ENCODE results near the gene PYROXD2.

Gene PYROXD2

DNA sequence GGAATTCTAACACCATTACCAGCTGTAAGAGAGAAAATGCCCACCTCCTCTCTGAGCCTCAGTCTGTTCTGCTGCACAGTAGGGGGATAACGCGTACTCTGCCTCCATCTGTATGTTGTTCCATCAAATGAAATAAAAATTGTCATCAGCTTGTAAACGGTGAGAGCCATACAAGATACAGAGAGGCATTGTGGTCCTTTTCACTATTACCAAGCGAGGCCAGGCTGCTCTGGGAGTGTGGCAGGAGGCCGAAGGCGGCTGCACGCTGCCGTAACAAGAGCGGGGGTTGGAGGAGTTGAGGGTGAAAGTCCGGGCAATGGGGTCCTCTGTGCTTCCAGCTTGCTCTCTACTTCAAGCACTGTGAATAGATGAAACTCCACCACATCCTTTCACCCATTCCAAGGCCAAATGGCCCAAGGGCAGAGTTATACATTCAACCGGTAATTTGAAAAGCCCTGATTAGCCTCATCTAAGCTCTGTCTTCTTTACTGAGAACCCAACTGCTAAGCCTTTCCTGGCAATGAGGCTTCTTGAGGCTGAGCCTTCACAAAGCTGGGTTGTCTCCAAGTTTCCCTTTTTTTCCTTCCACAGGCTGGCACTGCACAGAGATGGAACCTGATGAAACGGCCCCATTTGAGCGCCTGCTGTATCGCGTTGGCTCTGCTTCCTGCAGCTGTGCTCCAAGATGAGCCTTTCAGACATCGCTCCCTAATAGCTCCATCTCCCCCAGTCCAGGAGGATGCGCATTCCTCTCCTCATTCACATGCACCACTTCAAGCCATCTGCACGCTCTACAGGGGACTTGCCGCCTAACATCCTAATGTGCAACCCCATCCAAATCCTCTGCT, 47.2 kb downstream of the PYROXD2 start:
- no peaks in the 10 kb centered on the region for H3K36me3 ChIP-seq (ENCODE audit: control insufficient read depth, insufficient read depth, low read length)
- no peaks in the 10 kb centered on the region for H3K27me3 ChIP-seq (ENCODE audit: control insufficient read depth, insufficient read depth, low read length, poor library complexity, severe bottlenecking)
- H3K27ac ChIP-seq (ENCODE audit: insufficient read depth, low read depth, low read length, poor library complexity, severe bottlenecking) = no peak overlapping the region
- H3K4me1 ChIP-seq (ENCODE audit: control insufficient read depth, insufficient read depth, low read length) = peaks cover 6% of the 10 kb centered on the region
- no peaks in the 10 kb centered on the region for H3K9me3 ChIP-seq (ENCODE audit: control insufficient read depth, low read length)
- 89 to 91% methylated on average over 19 of the region's 19 CpGs for WGBS, 2 experiments
- H3K4me3 ChIP-seq (ENCODE audit: insufficient read depth, low read depth, low read length) = no peak overlapping the region

- Histone ChIP-seq H3K4me1 (ENCODE audit: control insufficient read depth, insufficient read depth, low read length) (peaks cover 12% of the 10 kb centered on the region), H3K4me3 (ENCODE audit: insufficient read depth, low read depth, low read length) (no peak overlapping the region), H3K27ac (ENCODE audit: insufficient read depth, low read depth, low read length, poor library complexity, severe bottlenecking) (no peak overlapping the region), H3K36me3 (ENCODE audit: control insufficient read depth, insufficient read depth, low read length) (no peaks in the 10 kb centered on the region), H3K27me3 (ENCODE audit: control insufficient read depth, insufficient read depth, low read length, poor library complexity, severe bottlenecking) (no peaks in the 10 kb centered on the region), H3K9me3 (ENCODE audit: control insufficient read depth, low read length) (no peaks in the 10 kb centered on the region)
- WGBS, 2 experiments = 90 to 93% methylated on average over 6 of the region's 6 CpGs
Observed at GRCh38 chr10:98366062-98366530, 48.9 kb downstream of the PYROXD2 start.

GRCh38 chr10:98365406-98366061, 49.4 kb downstream of the PYROXD2 start:
- Histone ChIP-seq H3K27ac (ENCODE audit: insufficient read depth, low read depth, low read length, poor library complexity, severe bottlenecking) (no peak overlapping the region), H3K4me1 (ENCODE audit: control insufficient read depth, insufficient read depth, low read length) (peaks cover 14% of the 10 kb centered on the region), H3K4me3 (ENCODE audit: insufficient read depth, low read depth, low read length) (no peak overlapping the region), H3K36me3 (ENCODE audit: control insufficient read depth, insufficient read depth, low read length) (no peaks in the 10 kb centered on the region), H3K27me3 (ENCODE audit: control insufficient read depth, insufficient read depth, low read length, poor library complexity, severe bottlenecking) (no peaks in the 10 kb centered on the region), H3K9me3 (ENCODE audit: control insufficient read depth, low read length) (no peaks in the 10 kb centered on the region)
- 91% methylated on average over 18 of the region's 18 CpGs for WGBS, 2 experiments

- no peaks in the 10 kb centered on the region for H3K27me3 ChIP-seq (ENCODE audit: control insufficient read depth, insufficient read depth, low read length, poor library complexity, severe bottlenecking)
- H3K36me3 ChIP-seq (ENCODE audit: control insufficient read depth, insufficient read depth, low read length) = no peaks in the 10 kb centered on the region
- H3K9me3 ChIP-seq (ENCODE audit: control insufficient read depth, low read length) = no peaks in the 10 kb centered on the region
- WGBS, 2 experiments = 96% methylated on average over 9 of the region's 9 CpGs
- no peak overlapping the region for H3K4me3 ChIP-seq (ENCODE audit: insufficient read depth, low read depth, low read length)
- H3K4me1 ChIP-seq (ENCODE audit: control insufficient read depth, insufficient read depth, low read length) = peaks cover 10% of the 10 kb centered on the region
- no peak overlapping the region for H3K27ac ChIP-seq (ENCODE audit: insufficient read depth, low read depth, low read length, poor library complexity, severe bottlenecking)
Observed at GRCh38 chr10:98364432-98365102, 50.4 kb downstream of the PYROXD2 start.

- Histone ChIP-seq H3K27ac (ENCODE audit: insufficient read depth, low read depth, low read length, poor library complexity, severe bottlenecking) (no peak overlapping the region), H3K27me3 (ENCODE audit: control insufficient read depth, insufficient read depth, low read length, poor library complexity, severe bottlenecking) (no peaks in the 10 kb centered on the region), H3K36me3 (ENCODE audit: control insufficient read depth, insufficient read depth, low read length) (no peaks in the 10 kb centered on the region), H3K4me1 (ENCODE audit: control insufficient read depth, insufficient read depth, low read length) (peaks cover 8% of the 10 kb centered on the region), H3K9me3 (ENCODE audit: control insufficient read depth, low read length) (no peaks in the 10 kb centered on the region), H3K4me3 (ENCODE audit: insufficient read depth, low read depth, low read length) (no peak overlapping the region)
- WGBS, 2 experiments = 94 to 96% methylated on average over 6 of the region's 6 CpGs
Observed at GRCh38 chr10:98363220-98363619, 51.8 kb downstream of the PYROXD2 start.

GRCh38 chr10:98361131-98362025, 53.6 kb downstream of the PYROXD2 start:
- H3K9me3 ChIP-seq (ENCODE audit: control insufficient read depth, low read length) = no peaks in the 10 kb centered on the region
- 74 to 80% methylated on average over 15 of the region's 15 CpGs for WGBS, 2 experiments

GRCh38 chr10:98357194-98357822, 57.7 kb downstream of the PYROXD2 start:
- Histone ChIP-seq H3K4me1 (ENCODE audit: control insufficient read depth, insufficient read depth, low read length) (peaks cover 8% of the 10 kb centered on the region), H3K9me3 (ENCODE audit: control insufficient read depth, low read length) (no peaks in the 10 kb centered on the region), H3K27me3 (ENCODE audit: control insufficient read depth, insufficient read depth, low read length, poor library complexity, severe bottlenecking) (no peaks in the 10 kb centered on the region), H3K36me3 (ENCODE audit: control insufficient read depth, insufficient read depth, low read length) (no peaks in the 10 kb centered on the region), H3K4me3 (ENCODE audit: insufficient read depth, low read depth, low read length) (no peak overlapping the region), H3K27ac (ENCODE audit: insufficient read depth, low read depth, low read length, poor library complexity, severe bottlenecking) (no peak overlapping the region)
- WGBS, 2 experiments = 75 to 84% methylated on average over 3 to 5 of the region's 5 CpGs

More at GRCh38 chr10:98361131-98362025, 53.6 kb downstream of the PYROXD2 start:
- Histone ChIP-seq H3K4me3 (ENCODE audit: insufficient read depth, low read depth, low read length) (no peak overlapping the region), H3K36me3 (ENCODE audit: control insufficient read depth, insufficient read depth, low read length) (no peaks in the 10 kb centered on the region), H3K27ac (ENCODE audit: insufficient read depth, low read depth, low read length, poor library complexity, severe bottlenecking) (no peak overlapping the region), H3K4me1 (ENCODE audit: control insufficient read depth, insufficient read depth, low read length) (peaks cover 8% of the 10 kb centered on the region), H3K27me3 (ENCODE audit: control insufficient read depth, insufficient read depth, low read length, poor library complexity, severe bottlenecking) (no peaks in the 10 kb centered on the region)

- H3K4me3 ChIP-seq (ENCODE audit: insufficient read depth, low read depth, low read length) = no peak overlapping the region
- H3K36me3 ChIP-seq (ENCODE audit: control insufficient read depth, insufficient read depth, low read length) = no peaks in the 10 kb centered on the region
- no peaks in the 10 kb centered on the region for H3K9me3 ChIP-seq (ENCODE audit: control insufficient read depth, low read length)
- H3K27me3 ChIP-seq (ENCODE audit: control insufficient read depth, insufficient read depth, low read length, poor library complexity, severe bottlenecking) = no peaks in the 10 kb centered on the region
- no peak overlapping the region for H3K27ac ChIP-seq (ENCODE audit: insufficient read depth, low read depth, low read length, poor library complexity, severe bottlenecking)
- 92 to 93% methylated on average over 3 of the region's 3 CpGs for WGBS, 2 experiments
- H3K4me1 ChIP-seq (ENCODE audit: control insufficient read depth, insufficient read depth, low read length) = no peaks in the 10 kb centered on the region
Observed at GRCh38 chr10:98354491-98354890, 60.5 kb downstream of the PYROXD2 start.

DNA sequence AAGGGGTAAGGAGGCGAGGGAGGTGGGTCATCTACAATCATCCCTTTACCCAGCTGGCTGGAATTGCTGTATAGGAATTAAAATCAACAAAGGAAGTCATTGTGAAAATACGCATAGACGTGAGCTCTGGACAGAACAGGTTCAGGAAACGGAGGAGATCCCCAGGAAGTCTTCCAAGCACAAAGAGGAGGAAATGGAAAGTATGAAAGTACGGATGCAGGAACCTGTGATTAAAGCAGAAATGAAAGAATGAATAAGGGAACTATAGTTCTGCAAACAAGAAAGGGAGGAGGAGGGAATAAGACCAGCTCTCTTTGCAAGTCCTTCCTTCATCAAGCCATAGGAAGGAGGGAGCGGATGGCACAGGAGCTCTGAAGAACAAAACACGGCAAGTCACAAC, 61.8 kb downstream of the PYROXD2 start:
- Histone ChIP-seq H3K36me3 (ENCODE audit: control insufficient read depth, insufficient read depth, low read length) (no peaks in the 10 kb centered on the region), H3K9me3 (ENCODE audit: control insufficient read depth, low read length) (no peaks in the 10 kb centered on the region), H3K4me1 (ENCODE audit: control insufficient read depth, insufficient read depth, low read length) (no peaks in the 10 kb centered on the region), H3K4me3 (ENCODE audit: insufficient read depth, low read depth, low read length) (no peak overlapping the region), H3K27ac (ENCODE audit: insufficient read depth, low read depth, low read length, poor library complexity, severe bottlenecking) (no peak overlapping the region), H3K27me3 (ENCODE audit: control insufficient read depth, insufficient read depth, low read length, poor library complexity, severe bottlenecking) (no peaks in the 10 kb centered on the region)
- 81 to 84% methylated on average over 7 of the region's 7 CpGs for WGBS, 2 experiments
